Measurements from ENCODE around the gene LRRC23.

DNA sequence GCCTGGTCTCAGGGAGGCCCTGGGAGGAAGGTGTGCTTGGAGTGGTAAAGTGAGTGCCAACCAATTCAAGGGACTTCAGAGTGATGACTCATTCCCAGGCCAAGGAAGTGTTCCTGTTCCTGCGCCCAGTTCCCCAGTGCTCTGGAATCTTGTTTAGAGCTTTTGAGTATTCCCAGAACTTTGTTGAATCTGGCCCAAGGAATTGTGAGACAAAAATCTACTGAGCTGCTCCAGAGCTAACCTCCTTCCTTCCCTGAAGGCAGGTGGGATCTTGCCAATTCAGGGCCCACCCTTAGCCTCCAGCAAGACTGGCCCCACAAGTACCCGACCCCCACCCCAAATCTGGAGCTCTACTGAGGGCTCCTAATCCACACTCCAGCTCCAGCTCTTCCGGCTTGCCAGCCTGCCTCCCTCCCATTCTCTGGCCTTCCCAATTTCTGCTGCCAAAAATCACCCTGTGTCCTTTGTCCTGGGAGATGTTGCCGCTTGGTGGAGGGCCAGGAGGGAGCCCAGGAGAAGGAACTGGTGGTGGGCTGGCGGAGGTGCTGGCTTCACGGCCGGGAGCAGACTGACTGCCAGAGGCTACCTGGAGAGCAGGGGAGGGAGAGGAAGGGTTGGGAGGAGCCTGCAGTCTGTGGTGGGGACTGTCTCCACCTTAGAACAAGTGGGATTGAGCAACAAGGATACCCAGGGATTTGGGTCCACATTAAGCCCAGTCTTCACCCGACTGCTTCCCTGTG is 21.1 kb downstream of the LRRC23 start:
- TF ChIP-seq, protein P1, sequence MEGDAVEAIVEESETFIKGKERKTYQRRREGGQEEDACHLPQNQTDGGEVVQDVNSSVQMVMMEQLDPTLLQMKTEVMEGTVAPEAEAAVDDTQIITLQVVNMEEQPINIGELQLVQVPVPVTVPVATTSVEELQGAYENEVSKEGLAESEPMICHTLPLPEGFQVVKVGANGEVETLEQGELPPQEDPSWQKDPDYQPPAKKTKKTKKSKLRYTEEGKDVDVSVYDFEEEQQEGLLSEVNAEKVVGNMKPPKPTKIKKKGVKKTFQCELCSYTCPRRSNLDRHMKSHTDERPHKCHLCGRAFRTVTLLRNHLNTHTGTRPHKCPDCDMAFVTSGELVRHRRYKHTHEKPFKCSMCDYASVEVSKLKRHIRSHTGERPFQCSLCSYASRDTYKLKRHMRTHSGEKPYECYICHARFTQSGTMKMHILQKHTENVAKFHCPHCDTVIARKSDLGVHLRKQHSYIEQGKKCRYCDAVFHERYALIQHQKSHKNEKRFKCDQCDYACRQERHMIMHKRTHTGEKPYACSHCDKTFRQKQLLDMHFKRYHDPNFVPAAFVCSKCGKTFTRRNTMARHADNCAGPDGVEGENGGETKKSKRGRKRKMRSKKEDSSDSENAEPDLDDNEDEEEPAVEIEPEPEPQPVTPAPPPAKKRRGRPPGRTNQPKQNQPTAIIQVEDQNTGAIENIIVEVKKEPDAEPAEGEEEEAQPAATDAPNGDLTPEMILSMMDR (IDR thresholded peaks at IDR 0.05) = peak in 1 of 6 experiments; percentile 24
- peak in 1 of 2 donors; percentile 72 for TF ChIP-seq POLR2A (IDR thresholded peaks at IDR 0.05)

All from thyroid gland (tissue), 4 donors.